GM23338 (cell line): Measurements from ENCODE around the gene RAD51B. TPM values are rescaled to one million over a fixed set of nuclear protein-coding genes. Genes with fewer than 3 reads are reported as not detected.
"Not testable (repeated sequence)": the region's sequence is repeated elsewhere in the genome, so short reads cannot be mapped to it uniquely, and the experiment has no call there.

Experiments used
- ATAC-seq: fragments of 200-7000 bp; cut with Tn5 transposase; 3 replicates; pipeline ENCODE4 v1.9.1; 2020
- DNase-seq: peaks from one replicate; pipeline ENCODE4 v3.0.0-alpha.2; 2015; ENCODE audit warnings: low spot score
- H2AFZ ChIP-seq: fragments of 200-600 bp; sonication (generic); 2 replicates; pipeline ENCODE4 v1.8.0; 2016; ENCODE audit warnings: antibody characterized with exemption, mild to moderate bottlenecking, moderate library complexity
- H3F3A ChIP-seq: fragments of 200-600 bp; sonication (generic); replicated peaks from 2 replicates; pipeline ENCODE4 v1.8.0; 2017; ENCODE audit warnings: antibody characterized with exemption, mixed run types, low read depth
- H3K27ac ChIP-seq: fragments of 200-600 bp; sonication (generic); 2 replicates; pipeline ENCODE4 v1.6.1; 2016; ENCODE audit warnings: low read depth
- H3K27me3 ChIP-seq: fragments of 200-600 bp; sonication (generic); 2 replicates; pipeline ENCODE4 v1.8.0; 2016; ENCODE audit warnings: mild to moderate bottlenecking, mixed run types, moderate library complexity; ENCODE audit not compliant: insufficient read depth
- H3K36me3 ChIP-seq: fragments of 200-600 bp; sonication (generic); 2 replicates; pipeline ENCODE4 v1.8.0; 2016; ENCODE audit warnings: mild to moderate bottlenecking; ENCODE audit not compliant: insufficient read depth
- H3K4me1 ChIP-seq: fragments of 200-600 bp; sonication (generic); 2 replicates; pipeline ENCODE4 v1.8.0; 2016; ENCODE audit warnings: mild to moderate bottlenecking, moderate library complexity; ENCODE audit not compliant: insufficient read depth
- H3K4me2 ChIP-seq: fragments of 200-600 bp; sonication (generic); 2 replicates; pipeline ENCODE4 v1.7.1; 2017; ENCODE audit warnings: mixed run types
- H3K4me3 ChIP-seq: fragments of 200-600 bp; sonication (generic); 2 replicates; pipeline ENCODE4 v1.6.1; 2016; ENCODE audit warnings: mixed run types
- H3K79me2 ChIP-seq: fragments of 200-600 bp; sonication (generic); replicated peaks from 2 replicates; pipeline ENCODE4 v1.8.0; 2017; ENCODE audit warnings: mild to moderate bottlenecking; ENCODE audit not compliant: insufficient read depth
- H3K9me2 ChIP-seq: fragments of 200-600 bp; sonication (generic); 2 replicates; pipeline ENCODE4 v1.8.0; 2017; ENCODE audit not compliant: insufficient read depth
- H4K20me1 ChIP-seq: fragments of 200-600 bp; sonication (generic); replicated peaks from 2 replicates; pipeline ENCODE4 v1.8.0; 2017; ENCODE audit warnings: mild to moderate bottlenecking; ENCODE audit not compliant: insufficient read depth
- H3K27ac Mint-ChIP-seq: 2 replicates; pipeline ENCODE4 v1.8.0; 2020; ENCODE audit warnings: inconsistent platforms, mild to moderate bottlenecking, moderate library complexity, mixed read lengths
- H3K27me3 Mint-ChIP-seq: 3 replicates; pipeline ENCODE4 v1.8.0; 2022; ENCODE audit warnings: low read depth, mild to moderate bottlenecking, moderate library complexity, mixed read lengths, inconsistent platforms; ENCODE audit not compliant: insufficient read depth, poor library complexity
- H3K36me3 Mint-ChIP-seq: 3 replicates; pipeline ENCODE4 v1.8.0; 2021; ENCODE audit warnings: low read depth, mild to moderate bottlenecking, inconsistent platforms, moderate library complexity, mixed read lengths
- H3K4me1 Mint-ChIP-seq: 3 replicates; pipeline ENCODE4 v1.8.0; 2020; ENCODE audit warnings: mild to moderate bottlenecking, inconsistent platforms, mixed read lengths
- H3K4me3 Mint-ChIP-seq: 3 replicates; pipeline ENCODE4 v1.8.0; 2021; ENCODE audit warnings: moderate library complexity, mild to moderate bottlenecking, inconsistent platforms, mixed read lengths
- H3K9me3 Mint-ChIP-seq: 3 replicates; pipeline ENCODE4 v1.8.0; 2020; ENCODE audit warnings: moderate library complexity, mild to moderate bottlenecking, inconsistent platforms, mixed read lengths
- CREB1 ChIP-seq: fragments of 250-450 bp; sonication (Bioruptor Pico); IDR thresholded peaks from 2 replicates; pipeline ENCODE4 v1.5.0; 2020; ENCODE audit warnings: low read depth, mild to moderate bottlenecking, moderate library complexity
- ETS1 ChIP-seq: IDR thresholded peaks from 2 replicates; pipeline ENCODE4 v1.6.1; 2016; ENCODE audit warnings: antibody characterized with exemption
- EZH2phosphoT487 ChIP-seq: fragments of 200-600 bp; sonication (generic); IDR thresholded peaks from one replicate; pipeline ENCODE4 v1.8.1; 2018; ENCODE audit warnings: antibody characterized with exemption; ENCODE audit not compliant: unreplicated experiment
- JUNB ChIP-seq: IDR thresholded peaks from one replicate; pipeline ENCODE4 v1.6.1; 2016; ENCODE audit warnings: antibody characterized with exemption; ENCODE audit not compliant: unreplicated experiment
- NANOG ChIP-seq: IDR thresholded peaks from 2 replicates; pipeline ENCODE4 v1.6.1; 2016; ENCODE audit warnings: antibody characterized with exemption, borderline replicate concordance
- ZNF114 ChIP-seq: fragments of 250-450 bp; sonication (Bioruptor Pico); IDR thresholded peaks from 2 replicates; pipeline ENCODE4 v1.5.0; 2020; ENCODE audit warnings: mild to moderate bottlenecking, moderate library complexity
- polyA plus RNA-seq: library from polyadenylated mRNA; unstranded; fragments of >200 nt; fragmentation: Nextera tagmentation; extraction: Ambion mirVana; gene quantifications from 2 replicates; pipeline ENCODE4 v1.2.1, GENCODE V29; 2016
- total RNA-seq: library from RNA; depleted of rRNA; stranded (reverse); fragments of >200 nt; shearing (Covaris generic); gene quantifications from 2 replicates; pipeline ENCODE4 v1.2.3, GENCODE V29; 2014
- TF ChIP-seq, protein P1 (sequence below): IDR thresholded peaks from one replicate; pipeline ENCODE4 v1.6.1; 2018; ENCODE audit warnings: antibody characterized with exemption; ENCODE audit not compliant: unreplicated experiment

The RAD51B gene
- total and polyA plus RNA-seq, 2 experiments from 2014 or later = 15.7 to 29.1 TPM

DNA sequence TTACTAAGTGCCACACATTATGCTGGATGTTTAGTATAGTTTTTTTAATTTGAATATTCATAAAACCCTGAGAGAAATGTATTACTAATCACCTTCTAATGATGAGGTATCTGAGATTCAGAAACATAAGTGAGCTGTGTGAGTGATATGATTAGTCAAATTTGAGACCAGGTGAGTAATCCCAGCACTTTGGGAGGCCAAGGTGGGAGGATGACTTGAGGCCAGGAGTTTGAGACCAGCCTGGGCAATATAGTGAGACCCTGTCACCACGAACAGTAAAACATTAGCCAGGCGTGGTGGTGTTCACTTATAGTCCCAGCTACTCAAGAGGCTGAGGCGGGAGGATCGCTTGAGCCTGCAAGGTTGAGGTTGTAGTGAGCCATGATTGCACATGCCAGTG, 438.4 kb downstream of the RAD51B start (continued):
- TF ChIP-seq, protein P1, sequence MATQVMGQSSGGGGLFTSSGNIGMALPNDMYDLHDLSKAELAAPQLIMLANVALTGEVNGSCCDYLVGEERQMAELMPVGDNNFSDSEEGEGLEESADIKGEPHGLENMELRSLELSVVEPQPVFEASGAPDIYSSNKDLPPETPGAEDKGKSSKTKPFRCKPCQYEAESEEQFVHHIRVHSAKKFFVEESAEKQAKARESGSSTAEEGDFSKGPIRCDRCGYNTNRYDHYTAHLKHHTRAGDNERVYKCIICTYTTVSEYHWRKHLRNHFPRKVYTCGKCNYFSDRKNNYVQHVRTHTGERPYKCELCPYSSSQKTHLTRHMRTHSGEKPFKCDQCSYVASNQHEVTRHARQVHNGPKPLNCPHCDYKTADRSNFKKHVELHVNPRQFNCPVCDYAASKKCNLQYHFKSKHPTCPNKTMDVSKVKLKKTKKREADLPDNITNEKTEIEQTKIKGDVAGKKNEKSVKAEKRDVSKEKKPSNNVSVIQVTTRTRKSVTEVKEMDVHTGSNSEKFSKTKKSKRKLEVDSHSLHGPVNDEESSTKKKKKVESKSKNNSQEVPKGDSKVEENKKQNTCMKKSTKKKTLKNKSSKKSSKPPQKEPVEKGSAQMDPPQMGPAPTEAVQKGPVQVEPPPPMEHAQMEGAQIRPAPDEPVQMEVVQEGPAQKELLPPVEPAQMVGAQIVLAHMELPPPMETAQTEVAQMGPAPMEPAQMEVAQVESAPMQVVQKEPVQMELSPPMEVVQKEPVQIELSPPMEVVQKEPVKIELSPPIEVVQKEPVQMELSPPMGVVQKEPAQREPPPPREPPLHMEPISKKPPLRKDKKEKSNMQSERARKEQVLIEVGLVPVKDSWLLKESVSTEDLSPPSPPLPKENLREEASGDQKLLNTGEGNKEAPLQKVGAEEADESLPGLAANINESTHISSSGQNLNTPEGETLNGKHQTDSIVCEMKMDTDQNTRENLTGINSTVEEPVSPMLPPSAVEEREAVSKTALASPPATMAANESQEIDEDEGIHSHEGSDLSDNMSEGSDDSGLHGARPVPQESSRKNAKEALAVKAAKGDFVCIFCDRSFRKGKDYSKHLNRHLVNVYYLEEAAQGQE = no peak
- TF ChIP-seq CREB1 (CRISPR knock-in tag) = no peak
- no peak for TF ChIP-seq JUNB

DNA sequence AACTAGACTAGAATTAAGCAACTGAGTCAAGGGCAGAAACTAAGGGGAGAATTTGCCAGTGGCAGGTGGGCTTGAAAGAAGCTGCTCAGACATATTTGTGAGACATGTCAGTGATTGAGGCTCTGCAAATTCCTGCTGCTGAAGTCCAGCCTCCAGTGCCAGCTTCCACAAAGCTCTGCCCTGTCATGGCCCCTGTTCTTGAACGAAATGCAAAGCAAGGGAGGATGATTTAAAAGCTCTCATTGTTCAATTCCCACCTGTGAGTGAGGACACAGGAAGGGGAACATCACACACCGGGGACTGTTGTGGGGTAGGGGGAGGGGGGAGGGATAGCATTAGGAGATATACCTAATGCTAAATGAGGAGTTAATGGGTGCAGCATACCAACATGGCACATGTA, 439.4 kb downstream of the RAD51B start:
- not testable (repeated sequence) for H4K20me1 ChIP-seq, H3K36me3 ChIP-seq, H3K27me3 Mint-ChIP-seq, H3F3A ChIP-seq, H2AFZ ChIP-seq, H3K79me2 ChIP-seq, H3K9me2 ChIP-seq, H3K36me3 Mint-ChIP-seq, H3K4me3 Mint-ChIP-seq, H3K4me3 ChIP-seq, ATAC-seq, H3K9me3 Mint-ChIP-seq, H3K27me3 ChIP-seq
- peak overlapping the region; percentile 69 for H3K27ac ChIP-seq
- H3K4me1 ChIP-seq = peaks cover 76% of the 10 kb centered on the region
- peak overlapping the region; percentile 67; the same call in 1 of the 2 replicates for H3K27ac Mint-ChIP-seq
- peak; percentile 45 for DNase-seq
- H3K4me2 ChIP-seq = 0 out of 2 replicates have a peak overlapping the region, but pooled peaks have one; percentile 37
- H3K4me1 Mint-ChIP-seq = peaks cover 78% of the 10 kb centered on the region
- 0 out of 2 replicates have a peak, but pooled peaks have one; percentile 19 for TF ChIP-seq NANOG

GRCh38 chr14:68260121-68260520, 440.5 kb downstream of the RAD51B start:
- H3K4me3 ChIP-seq = 0 out of 2 replicates have a peak overlapping the region, but pooled peaks have one; percentile 5
- H3K27ac ChIP-seq = peak overlapping the region; percentile 96
- H3K27me3 ChIP-seq = no peaks in the 10 kb centered on the region
- Mint-ChIP-seq H3K4me1 (peaks cover 76% of the 10 kb centered on the region), H3K9me3 (no peaks in the 10 kb centered on the region), H3K36me3 (no peaks in the 10 kb centered on the region), H3K27ac (peak overlapping the region; percentile 91), H3K4me3 (no peak overlapping the region; the same call in 2 of the 3 replicates), H3K27me3 (peaks cover 4% of the 10 kb centered on the region)
- H3K36me3 ChIP-seq = no peaks in the 10 kb centered on the region
- H4K20me1 ChIP-seq = no peaks in the 10 kb centered on the region
- no peaks in the 10 kb centered on the region for H3K9me2 ChIP-seq
- H3K79me2 ChIP-seq = no peaks in the 10 kb centered on the region
- H2AFZ ChIP-seq = no peak overlapping the region
- peak; percentile 31 for ATAC-seq
- peaks cover 67% of the 10 kb centered on the region for H3K4me1 ChIP-seq
- peak overlapping the region; percentile 49 for H3K4me2 ChIP-seq
- TF ChIP-seq ZNF114 (no peak), CREB1 (CRISPR knock-in tag) (0 out of 2 replicates have a peak, but pooled peaks have one; percentile 7), EZH2phosphoT487 (no peak), NANOG (no peak), ETS1 (no peak)
- TF ChIP-seq, protein P1 = no peak
- H3F3A ChIP-seq = no peaks in the 10 kb centered on the region
- DNase-seq = peak; percentile 43
